Endometrial microvascular endothelial cells (primary cell): ENCODE measurements around the gene DOK6. TPM values are rescaled to one million over a fixed set of nuclear protein-coding genes. Genes with fewer than 3 reads are reported as not detected.

ENCODE experiments used
- in situ Hi-C: cut with HindIII; loops from 2 replicates; pipeline ENCODE4 v1.10.0; 2017; ENCODE audit warnings: low sequenced_read_pairs, low pct_unique_long_range_greater_than_20kb; ENCODE audit errors: inconsistent ontology term
- total RNA-seq: library from RNA; depleted of rRNA; stranded (reverse); fragments of >200 nt; gene quantifications from one replicate; pipeline ENCODE4 v1.2.3, GENCODE V29; 2015; ENCODE audit errors: inconsistent ontology term

DOK6 gene
- total RNA-seq, 1 donor from 2014 or later = not detected

- in situ Hi-C loops = no loop called here
Observed at GRCh38 chr18:69708844-69709243, 308.2 kb downstream of the DOK6 start.

DNA sequence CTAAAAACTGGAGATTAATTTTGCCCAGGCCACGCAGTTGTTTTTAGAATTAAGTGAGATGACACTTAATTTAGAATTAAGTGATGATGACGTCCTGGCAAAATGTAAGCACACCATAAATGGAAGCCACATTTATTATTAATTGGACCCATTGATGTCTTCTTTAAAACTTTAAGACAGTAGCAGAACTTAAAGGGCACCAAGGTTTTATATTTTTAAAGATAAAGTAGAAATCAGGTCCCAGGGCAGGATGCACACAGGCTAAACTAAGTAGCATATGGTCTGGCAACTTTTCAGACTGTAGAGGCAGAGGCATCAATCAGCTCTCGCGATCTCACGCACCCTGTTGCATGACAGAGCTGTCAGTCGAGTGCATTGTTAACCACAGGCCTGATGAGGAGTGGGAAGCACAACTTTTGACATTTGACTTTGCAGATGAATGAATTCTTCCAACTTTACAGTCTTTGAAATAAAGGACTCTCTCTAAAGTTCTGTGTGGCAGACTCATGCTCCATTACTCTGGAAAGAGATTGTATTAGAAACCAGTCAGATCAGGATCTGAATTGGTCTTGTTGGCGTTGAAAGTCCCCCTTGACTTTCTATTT is 314.6 kb downstream of the DOK6 start:
- in situ Hi-C loops = no loop called here

DNA sequence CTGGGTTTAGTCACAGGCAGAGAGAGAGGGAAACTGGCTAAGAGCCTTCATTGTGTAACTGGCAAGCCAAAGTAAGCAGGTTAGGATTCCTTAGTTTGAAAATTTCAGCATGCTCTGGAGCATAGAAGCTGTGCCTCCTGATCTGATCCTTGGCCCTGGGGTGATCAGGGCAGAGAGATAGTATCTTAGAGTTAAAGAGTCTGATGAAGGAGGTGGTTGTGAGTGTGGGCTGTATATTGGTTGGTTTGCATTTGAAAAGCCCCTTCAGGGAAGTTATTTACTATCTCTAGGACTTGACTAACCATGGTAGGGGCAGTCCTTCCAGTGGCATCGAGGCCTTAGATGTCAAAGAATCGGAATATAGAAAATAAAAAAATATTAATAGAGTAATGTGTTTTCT is 316.9 kb downstream of the DOK6 start:
- in situ Hi-C loops = no loop called here

DNA sequence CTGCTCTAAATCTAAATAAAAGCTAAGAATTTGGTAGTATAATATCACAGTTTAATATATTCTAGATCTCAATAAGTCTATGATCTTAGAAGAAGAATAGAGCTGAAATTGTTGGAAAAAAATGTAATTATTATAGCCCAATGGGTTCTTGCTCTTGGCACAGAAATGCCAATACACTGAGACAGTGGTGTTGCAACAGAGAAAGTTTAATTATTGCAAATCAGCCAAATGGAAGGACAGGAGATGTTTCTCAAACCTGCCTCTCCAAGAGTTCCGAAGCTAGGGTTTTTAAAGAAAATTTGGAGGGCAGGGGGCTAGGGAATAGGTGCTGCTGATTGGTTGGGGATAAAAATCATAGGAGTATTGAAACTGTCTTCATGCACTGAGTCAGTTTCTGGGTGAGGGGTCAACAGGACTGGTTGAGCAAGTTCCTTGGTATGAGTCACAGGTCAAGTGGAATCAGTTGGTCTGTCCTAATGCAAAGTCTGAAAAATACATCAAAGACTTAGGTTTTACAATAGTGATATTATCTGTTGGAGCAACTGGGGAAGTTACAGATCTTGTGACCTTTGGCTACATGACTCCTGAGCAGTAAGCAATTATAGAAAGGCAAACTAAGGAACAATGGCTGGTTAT is 318.3 kb downstream of the DOK6 start:
- in situ Hi-C loops = no loop called here

DNA sequence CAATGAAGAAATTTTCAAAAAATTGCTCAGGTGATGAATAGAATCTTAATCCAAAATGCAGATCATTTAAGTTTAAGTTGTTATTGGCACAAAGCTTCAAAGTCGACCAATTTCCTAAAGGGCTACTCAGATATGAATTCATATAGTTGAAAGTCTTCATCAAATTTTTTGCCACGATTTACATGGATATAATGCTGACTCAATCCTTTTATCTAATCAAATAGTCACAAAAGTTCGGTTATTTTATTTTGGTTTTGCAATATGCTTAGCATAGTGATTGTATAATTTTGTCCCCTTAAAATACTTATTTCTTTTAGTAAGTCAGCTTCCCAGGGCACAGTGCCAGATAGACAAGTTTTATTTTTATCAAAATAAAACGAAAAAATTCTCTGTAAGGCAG is 319.7 kb downstream of the DOK6 start:
- in situ Hi-C loops = no loop called here

GRCh38 chr18:69723434-69723833 is 322.7 kb downstream of the DOK6 start:
- in situ Hi-C loops = no loop called here

- in situ Hi-C loops = no loop called here
Observed at GRCh38 chr18:69725009-69725408, 324.3 kb downstream of the DOK6 start.

- in situ Hi-C loops = no loop called here
Observed at GRCh38 chr18:69725855-69726508, 325.3 kb downstream of the DOK6 start.

- in situ Hi-C loops = no loop called here
Observed at GRCh38 chr18:69727912-69728572, 327.4 kb downstream of the DOK6 start.

- in situ Hi-C loops = no loop called here
Observed at GRCh38 chr18:69730664-69731063, 330.0 kb downstream of the DOK6 start.

- in situ Hi-C loops = no loop called here
Observed at GRCh38 chr18:69734536-69734935, 333.8 kb downstream of the DOK6 start.

DNA sequence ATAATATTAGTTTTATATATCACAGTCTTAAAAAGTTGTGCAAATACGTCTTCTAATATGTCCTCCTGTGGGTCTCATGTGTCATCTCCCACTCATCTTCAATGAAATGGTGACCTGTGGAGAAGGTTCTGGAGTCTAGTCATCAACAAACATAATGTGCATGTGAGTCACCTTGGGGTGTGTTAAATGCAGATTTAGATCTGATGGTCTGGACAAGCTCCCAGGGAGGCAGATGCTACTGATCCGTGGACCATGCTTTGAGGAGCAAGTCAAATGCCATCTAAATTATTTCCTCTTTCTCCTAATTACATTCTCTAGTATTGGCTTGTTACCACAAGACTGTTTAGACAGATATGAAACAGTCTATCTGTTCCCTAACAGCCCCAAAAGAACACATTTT is 336.0 kb downstream of the DOK6 start:
- in situ Hi-C loops = no loop called here

- in situ Hi-C loops = no loop called here
Observed at GRCh38 chr18:69737851-69738250, 337.2 kb downstream of the DOK6 start.

DNA sequence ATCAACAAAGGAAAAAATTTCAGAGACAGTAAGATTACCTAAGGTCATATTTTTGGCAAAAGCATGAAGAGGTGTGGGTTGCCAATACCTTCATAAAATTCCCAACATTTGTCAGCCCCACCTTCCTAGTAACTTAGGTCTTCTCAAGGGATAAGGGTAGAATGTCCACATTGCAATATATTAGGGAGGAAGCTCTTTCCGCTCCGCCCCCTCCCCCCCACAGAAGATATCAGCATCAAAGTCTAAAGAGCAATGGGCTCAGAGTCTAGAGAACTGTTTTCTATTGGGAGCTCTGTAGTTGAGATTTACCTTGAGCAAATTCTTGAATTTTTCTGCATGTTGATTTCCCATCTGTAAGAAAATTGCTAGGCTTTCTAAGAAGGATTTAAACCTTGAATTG is 346.7 kb downstream of the DOK6 start:
- in situ Hi-C loops = no loop called here

DNA sequence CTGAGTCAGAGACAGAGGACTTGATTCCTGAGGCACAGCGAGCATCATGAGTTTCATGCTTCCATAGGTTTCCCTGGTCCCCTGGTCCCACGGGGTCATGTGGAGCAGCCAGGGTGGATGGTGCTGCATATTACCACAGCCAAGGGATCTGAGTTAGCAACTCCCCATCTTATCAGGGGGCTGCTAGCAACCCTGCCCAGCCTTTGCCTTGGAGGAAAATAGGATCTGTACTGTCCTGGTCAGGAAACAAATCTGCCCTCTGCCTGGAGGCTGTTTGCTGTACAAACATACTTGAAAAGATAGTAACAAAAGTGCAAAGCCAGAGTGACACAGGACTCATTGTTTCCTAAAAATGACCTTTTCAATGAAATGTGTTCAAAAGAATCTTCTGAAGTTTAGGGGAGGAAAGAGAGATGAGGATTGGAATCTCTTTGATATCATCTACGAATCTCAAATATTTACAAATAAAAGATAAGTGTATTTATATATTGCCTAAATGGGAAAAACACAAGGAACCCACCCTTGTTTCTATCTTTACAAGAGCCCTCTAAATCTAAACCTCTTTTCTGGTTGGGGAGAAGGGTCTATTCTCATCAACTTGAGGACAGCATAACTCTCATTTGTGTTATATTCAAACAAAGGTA is 352.2 kb downstream of the DOK6 start:
- in situ Hi-C loops = no loop called here

- in situ Hi-C loops = no loop called here
Observed at GRCh38 chr18:69754108-69754507, 353.4 kb downstream of the DOK6 start.

DNA sequence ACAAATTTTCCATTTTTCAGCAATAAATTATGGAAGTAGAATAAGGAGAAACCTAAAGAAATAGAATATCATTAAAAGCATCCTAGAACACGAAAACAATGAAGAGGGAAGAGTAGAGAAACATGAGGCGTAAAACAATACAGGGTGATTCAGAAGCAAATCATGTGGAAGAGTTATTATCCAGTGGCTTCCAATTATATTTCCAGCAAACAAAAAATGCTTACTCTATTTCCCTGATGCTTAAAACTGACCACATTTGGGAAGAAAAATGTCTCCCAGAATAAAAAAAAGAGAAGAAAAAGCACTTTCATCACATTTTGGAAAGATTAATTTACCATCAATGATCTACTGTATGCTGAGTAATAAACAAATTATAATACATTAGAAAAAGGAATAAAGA is 354.4 kb downstream of the DOK6 start:
- in situ Hi-C loops = no loop called here

DNA sequence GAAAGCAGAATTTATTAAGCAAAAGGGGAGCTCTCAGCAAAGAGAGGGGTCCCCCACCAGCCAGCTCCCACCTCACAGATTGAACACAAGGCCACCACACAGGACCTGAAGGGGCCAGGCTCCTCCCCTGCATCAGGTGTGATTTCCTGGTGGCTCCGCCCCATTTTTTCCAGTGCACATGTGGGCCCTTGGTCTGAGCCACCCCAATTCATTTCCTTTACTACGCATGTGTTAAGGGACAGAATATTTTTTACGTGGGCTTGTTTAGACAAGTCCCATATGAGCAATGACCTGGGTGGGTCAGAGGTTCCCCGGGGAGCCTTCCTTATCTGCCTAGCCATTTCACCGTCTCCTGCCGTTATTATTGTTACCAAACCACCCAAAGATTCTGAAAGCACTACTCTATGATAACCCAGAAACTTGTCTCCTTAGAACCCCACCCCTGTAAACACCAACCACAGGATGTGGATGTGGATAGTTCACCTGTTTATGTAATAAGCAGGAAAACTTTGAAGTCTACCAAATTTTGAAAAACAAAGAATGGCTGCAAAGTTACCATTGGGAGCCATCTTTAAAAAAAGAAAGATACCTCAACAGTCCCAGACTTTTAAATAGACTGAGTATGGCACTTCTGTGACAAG is 355.3 kb downstream of the DOK6 start:
- in situ Hi-C loops = no loop called here

DNA sequence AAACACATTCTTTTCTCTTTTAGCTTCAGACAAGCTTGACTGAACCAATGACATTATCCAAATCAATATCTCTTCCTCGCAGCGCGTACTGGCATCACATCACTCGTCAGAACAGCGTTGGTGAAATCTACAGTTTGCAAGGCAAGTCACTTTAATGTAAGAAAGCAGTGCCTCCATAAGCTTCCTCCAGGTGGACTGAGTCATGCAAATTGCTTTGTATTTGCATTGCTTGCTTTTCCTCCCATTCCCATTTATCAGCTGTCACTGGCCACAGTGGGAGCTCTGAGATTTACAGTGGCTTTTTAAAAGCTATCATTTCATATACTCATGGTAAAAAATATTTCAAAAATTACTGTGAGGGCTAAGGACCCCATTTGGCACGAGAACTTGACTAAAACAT is 357.0 kb downstream of the DOK6 start:
- in situ Hi-C loops = no loop called here
